WTC11 (cell line): ENCODE measurements around the gene CRCP. TPM values are rescaled to one million over a fixed set of nuclear protein-coding genes. Genes with fewer than 3 reads are reported as not detected.

Experiments
- ATAC-seq: fragments of 200-7000 bp; cut with Tn5 transposase; 2 replicates; pipeline ENCODE4 v1.10.0; 2021; ENCODE audit warnings: mild to moderate bottlenecking, moderate library complexity
- CTCF ChIA-PET: fragments of 300-600 bp; sonication (Branson Sonifier 250); formaldehyde crosslinking; loops from one replicate; lab custom pipeline; 2021; ENCODE audit warnings: antibody characterized with exemption; lab: Charles Lee
- POLR2A ChIA-PET: fragments of 350-600 bp; sonication (Branson Sonifier 250); formaldehyde crosslinking; loops from one replicate; lab custom pipeline; 2021; ENCODE audit warnings: antibody characterized with exemption; lab: Charles Lee
- DNase-seq: peaks from one replicate; pipeline ENCODE4 v3.0.0; 2021; ENCODE audit warnings: low spot score
- H3K27ac Mint-ChIP-seq: 2 replicates; pipeline ENCODE4 v1.8.0; 2021; ENCODE audit warnings: mixed read lengths
- H3K27me3 Mint-ChIP-seq: 2 replicates; pipeline ENCODE4 v1.8.0; 2021; ENCODE audit warnings: low read depth, mild to moderate bottlenecking, moderate library complexity, mixed read lengths
- H3K36me3 Mint-ChIP-seq: 2 replicates; pipeline ENCODE4 v1.8.0; 2021; ENCODE audit warnings: mixed read lengths
- H3K4me1 Mint-ChIP-seq: 2 replicates; pipeline ENCODE4 v1.8.0; 2022; ENCODE audit warnings: mixed read lengths
- H3K4me3 Mint-ChIP-seq: 2 replicates; pipeline ENCODE4 v1.8.0; 2021; ENCODE audit warnings: mild to moderate bottlenecking, moderate library complexity, mixed read lengths
- H3K9me3 Mint-ChIP-seq: 2 replicates; pipeline ENCODE4 v1.8.0; 2021; ENCODE audit warnings: mixed read lengths
- CREB1 ChIP-seq: sonication (generic); formaldehyde crosslinking; IDR thresholded peaks from 2 replicates; pipeline ENCODE4 v1.8.0; 2023; ENCODE audit warnings: mild to moderate bottlenecking, missing genetic modification reagents
- EMX1 ChIP-seq: fragments of 250-450 bp; sonication (Bioruptor Pico); IDR thresholded peaks from 2 replicates; pipeline ENCODE4 v1.8.0; 2021; ENCODE audit warnings: mild to moderate bottlenecking
- FOXP1 ChIP-seq: sonication (generic); formaldehyde crosslinking; IDR thresholded peaks from 2 replicates; pipeline ENCODE4 v1.8.0; 2022; ENCODE audit warnings: missing genetic modification reagents, mild to moderate bottlenecking, moderate library complexity, borderline replicate concordance
- GTF2I ChIP-seq: fragments of 250-450 bp; sonication (Bioruptor Pico); conservative IDR thresholded peaks from 2 replicates; pipeline ENCODE4 v1.4.0; 2021; ENCODE audit warnings: mild to moderate bottlenecking
- JAZF1 ChIP-seq: fragments of 250-450 bp; sonication (Bioruptor Pico); IDR thresholded peaks from 2 replicates; pipeline ENCODE4 v1.9.0; 2021; ENCODE audit warnings: moderate library complexity, mild to moderate bottlenecking, inconsistent platforms
- MXD4 ChIP-seq: fragments of 250-450 bp; sonication (Bioruptor Pico); IDR thresholded peaks from 2 replicates; pipeline ENCODE4 v1.8.0; 2021; ENCODE audit warnings: mild to moderate bottlenecking, moderate library complexity, borderline replicate concordance
- RORB ChIP-seq: fragments of 250-450 bp; sonication (Bioruptor Pico); IDR thresholded peaks from 2 replicates; pipeline ENCODE4 v1.9.0; 2021; ENCODE audit warnings: mild to moderate bottlenecking
- SOX15 ChIP-seq: fragments of 250-450 bp; sonication (Bioruptor Pico); IDR thresholded peaks from 2 replicates; pipeline ENCODE4 v1.9.0; 2021; ENCODE audit warnings: mild to moderate bottlenecking
- ZBTB21 ChIP-seq: sonication (generic); formaldehyde crosslinking; IDR thresholded peaks from 2 replicates; pipeline ENCODE4 v1.8.1; 2023; ENCODE audit warnings: mild to moderate bottlenecking, missing genetic modification reagents, borderline replicate concordance
- ZNF121 ChIP-seq: sonication (generic); formaldehyde crosslinking; IDR thresholded peaks from 2 replicates; pipeline ENCODE4 v1.8.0; 2023; ENCODE audit warnings: missing genetic modification reagents
- ZNF219 ChIP-seq: sonication (generic); formaldehyde crosslinking; IDR thresholded peaks from 2 replicates; pipeline ENCODE4 v1.8.0; 2023; ENCODE audit warnings: missing genetic modification reagents, mild to moderate bottlenecking, borderline replicate concordance
- ZNF671 ChIP-seq: fragments of 250-450 bp; sonication (Bioruptor Pico); IDR thresholded peaks from 2 replicates; pipeline ENCODE4 v1.8.0; 2021; ENCODE audit warnings: mild to moderate bottlenecking
- total RNA-seq: library from RNA; stranded (reverse); gene quantifications from 3 replicates; pipeline ENCODE4 v1.2.3, GENCODE V29; 2021
- TF ChIP-seq, protein P1 (sequence below): sonication (generic); formaldehyde crosslinking; IDR thresholded peaks from 2 replicates; pipeline ENCODE4 v1.8.0; 2023; ENCODE audit warnings: missing genetic modification reagents, mild to moderate bottlenecking, borderline replicate concordance
- TF ChIP-seq, protein P2 (sequence below): sonication (generic); formaldehyde crosslinking; IDR thresholded peaks from 2 replicates; pipeline ENCODE4 v1.8.1; 2023; ENCODE audit warnings: mild to moderate bottlenecking, missing genetic modification reagents, moderate library complexity
- TF ChIP-seq, protein P3 (sequence below): sonication (generic); formaldehyde crosslinking; IDR thresholded peaks from 2 replicates; pipeline ENCODE4 v1.8.1; 2023; ENCODE audit warnings: mild to moderate bottlenecking, moderate library complexity, missing genetic modification reagents
- TF ChIP-seq, protein P4 (sequence below): sonication (generic); formaldehyde crosslinking; IDR thresholded peaks from 2 replicates; pipeline ENCODE4 v1.8.0; 2023; ENCODE audit warnings: mild to moderate bottlenecking, missing genetic modification reagents
- TF ChIP-seq, protein P5 (sequence below): sonication (generic); formaldehyde crosslinking; IDR thresholded peaks from 2 replicates; pipeline ENCODE4 v1.8.0; 2022; ENCODE audit warnings: mild to moderate bottlenecking, missing genetic modification reagents

CRCP gene
- total RNA-seq, 1 experiment from 2014 or later: 23.3 TPM

DNA sequence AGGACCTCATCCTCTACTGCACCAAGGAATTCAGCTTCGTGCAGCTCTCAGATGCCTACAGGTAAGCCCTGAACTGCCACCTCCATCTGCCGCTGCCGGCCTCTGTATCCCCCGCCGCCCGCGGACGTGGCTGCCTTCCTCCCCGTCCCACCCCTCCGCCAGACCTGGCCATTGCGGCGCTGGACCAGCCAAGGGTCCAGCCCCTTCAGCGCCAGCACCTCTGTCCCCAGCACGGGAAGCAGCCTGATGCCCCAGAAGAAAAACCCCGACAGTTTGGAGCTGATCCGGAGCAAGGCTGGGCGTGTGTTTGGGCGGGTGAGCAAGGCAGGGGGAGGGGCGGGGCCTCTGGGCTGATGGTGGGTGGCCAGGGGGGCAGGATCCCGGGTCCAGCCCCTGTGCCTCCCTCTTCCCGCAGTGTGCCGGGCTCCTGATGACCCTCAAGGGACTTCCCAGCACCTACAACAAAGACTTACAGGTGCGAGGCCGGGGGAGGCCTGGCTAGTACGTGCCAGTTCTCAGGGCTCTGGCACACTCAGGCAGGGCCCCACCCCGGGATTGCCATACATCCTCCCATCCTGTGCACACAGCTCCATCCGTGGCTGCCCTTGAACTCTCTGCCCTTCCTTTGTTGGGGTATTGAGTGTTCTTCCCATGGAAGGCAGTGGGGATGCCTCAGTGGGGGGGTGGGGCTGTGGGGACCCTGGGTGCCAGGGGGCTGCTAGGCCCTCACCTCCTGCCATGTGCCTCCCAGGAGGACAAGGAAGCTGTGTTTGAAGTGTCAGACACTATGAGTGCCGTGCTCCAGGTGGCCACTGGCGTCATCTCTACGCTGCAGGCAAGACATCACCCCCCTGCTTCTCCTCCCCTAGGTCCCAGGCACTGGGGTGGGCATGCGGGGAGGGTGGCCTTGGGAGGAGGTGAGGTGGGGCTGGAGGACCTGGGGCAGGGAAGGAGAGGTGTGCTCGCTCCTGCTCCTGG, 25.5 kb upstream of the CRCP start:
- Mint-ChIP-seq H3K36me3 (no peaks in the 10 kb centered on the region), H3K27ac (no peak overlapping the region), H3K27me3 (no peaks in the 10 kb centered on the region), H3K4me1 (no peaks in the 10 kb centered on the region), H3K4me3 (no peak overlapping the region), H3K9me3 (no peaks in the 10 kb centered on the region)
- CTCF ChIA-PET: interaction anchor here (0.6 to 1.0 kb wide), 2 partner anchors 26 to 58 kb away, joined by 3 read pairs; partner anchors contain the start of gene CRCP
- peak; percentile 49 for ATAC-seq
- no peak for DNase-seq
- TF ChIP-seq, protein P1, sequence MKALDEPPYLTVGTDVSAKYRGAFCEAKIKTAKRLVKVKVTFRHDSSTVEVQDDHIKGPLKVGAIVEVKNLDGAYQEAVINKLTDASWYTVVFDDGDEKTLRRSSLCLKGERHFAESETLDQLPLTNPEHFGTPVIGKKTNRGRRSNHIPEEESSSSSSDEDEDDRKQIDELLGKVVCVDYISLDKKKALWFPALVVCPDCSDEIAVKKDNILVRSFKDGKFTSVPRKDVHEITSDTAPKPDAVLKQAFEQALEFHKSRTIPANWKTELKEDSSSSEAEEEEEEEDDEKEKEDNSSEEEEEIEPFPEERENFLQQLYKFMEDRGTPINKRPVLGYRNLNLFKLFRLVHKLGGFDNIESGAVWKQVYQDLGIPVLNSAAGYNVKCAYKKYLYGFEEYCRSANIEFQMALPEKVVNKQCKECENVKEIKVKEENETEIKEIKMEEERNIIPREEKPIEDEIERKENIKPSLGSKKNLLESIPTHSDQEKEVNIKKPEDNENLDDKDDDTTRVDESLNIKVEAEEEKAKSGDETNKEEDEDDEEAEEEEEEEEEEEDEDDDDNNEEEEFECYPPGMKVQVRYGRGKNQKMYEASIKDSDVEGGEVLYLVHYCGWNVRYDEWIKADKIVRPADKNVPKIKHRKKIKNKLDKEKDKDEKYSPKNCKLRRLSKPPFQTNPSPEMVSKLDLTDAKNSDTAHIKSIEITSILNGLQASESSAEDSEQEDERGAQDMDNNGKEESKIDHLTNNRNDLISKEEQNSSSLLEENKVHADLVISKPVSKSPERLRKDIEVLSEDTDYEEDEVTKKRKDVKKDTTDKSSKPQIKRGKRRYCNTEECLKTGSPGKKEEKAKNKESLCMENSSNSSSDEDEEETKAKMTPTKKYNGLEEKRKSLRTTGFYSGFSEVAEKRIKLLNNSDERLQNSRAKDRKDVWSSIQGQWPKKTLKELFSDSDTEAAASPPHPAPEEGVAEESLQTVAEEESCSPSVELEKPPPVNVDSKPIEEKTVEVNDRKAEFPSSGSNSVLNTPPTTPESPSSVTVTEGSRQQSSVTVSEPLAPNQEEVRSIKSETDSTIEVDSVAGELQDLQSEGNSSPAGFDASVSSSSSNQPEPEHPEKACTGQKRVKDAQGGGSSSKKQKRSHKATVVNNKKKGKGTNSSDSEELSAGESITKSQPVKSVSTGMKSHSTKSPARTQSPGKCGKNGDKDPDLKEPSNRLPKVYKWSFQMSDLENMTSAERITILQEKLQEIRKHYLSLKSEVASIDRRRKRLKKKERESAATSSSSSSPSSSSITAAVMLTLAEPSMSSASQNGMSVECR (CRISPR knock-in tag): no peak
- TF ChIP-seq FOXP1 (CRISPR knock-in tag) (no peak), ZNF219 (CRISPR knock-in tag) (no peak), CREB1 (no peak), EMX1 (no peak), RORB (CRISPR knock-in tag) (no peak), MXD4 (CRISPR knock-in tag) (no peak), ZBTB21 (CRISPR knock-in tag) (no peak), GTF2I (no peak), SOX15 (no peak), ZNF121 (no peak), JAZF1 (no peak), ZNF671 (CRISPR knock-in tag) (no peak)
- TF ChIP-seq, protein P2, sequence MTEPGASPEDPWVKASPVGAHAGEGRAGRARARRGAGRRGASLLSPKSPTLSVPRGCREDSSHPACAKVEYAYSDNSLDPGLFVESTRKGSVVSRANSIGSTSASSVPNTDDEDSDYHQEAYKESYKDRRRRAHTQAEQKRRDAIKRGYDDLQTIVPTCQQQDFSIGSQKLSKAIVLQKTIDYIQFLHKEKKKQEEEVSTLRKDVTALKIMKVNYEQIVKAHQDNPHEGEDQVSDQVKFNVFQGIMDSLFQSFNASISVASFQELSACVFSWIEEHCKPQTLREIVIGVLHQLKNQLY: no peak
- TF ChIP-seq, protein P3, sequence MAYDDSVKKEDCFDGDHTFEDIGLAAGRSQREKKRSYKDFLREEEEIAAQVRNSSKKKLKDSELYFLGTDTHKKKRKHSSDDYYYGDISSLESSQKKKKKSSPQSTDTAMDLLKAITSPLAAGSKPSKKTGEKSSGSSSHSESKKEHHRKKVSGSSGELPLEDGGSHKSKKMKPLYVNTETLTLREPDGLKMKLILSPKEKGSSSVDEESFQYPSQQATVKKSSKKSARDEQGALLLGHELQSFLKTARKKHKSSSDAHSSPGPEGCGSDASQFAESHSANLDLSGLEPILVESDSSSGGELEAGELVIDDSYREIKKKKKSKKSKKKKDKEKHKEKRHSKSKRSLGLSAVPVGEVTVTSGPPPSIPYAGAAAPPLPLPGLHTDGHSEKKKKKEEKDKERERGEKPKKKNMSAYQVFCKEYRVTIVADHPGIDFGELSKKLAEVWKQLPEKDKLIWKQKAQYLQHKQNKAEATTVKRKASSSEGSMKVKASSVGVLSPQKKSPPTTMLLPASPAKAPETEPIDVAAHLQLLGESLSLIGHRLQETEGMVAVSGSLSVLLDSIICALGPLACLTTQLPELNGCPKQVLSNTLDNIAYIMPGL (CRISPR knock-in tag): no peak
- TF ChIP-seq, protein P4, sequence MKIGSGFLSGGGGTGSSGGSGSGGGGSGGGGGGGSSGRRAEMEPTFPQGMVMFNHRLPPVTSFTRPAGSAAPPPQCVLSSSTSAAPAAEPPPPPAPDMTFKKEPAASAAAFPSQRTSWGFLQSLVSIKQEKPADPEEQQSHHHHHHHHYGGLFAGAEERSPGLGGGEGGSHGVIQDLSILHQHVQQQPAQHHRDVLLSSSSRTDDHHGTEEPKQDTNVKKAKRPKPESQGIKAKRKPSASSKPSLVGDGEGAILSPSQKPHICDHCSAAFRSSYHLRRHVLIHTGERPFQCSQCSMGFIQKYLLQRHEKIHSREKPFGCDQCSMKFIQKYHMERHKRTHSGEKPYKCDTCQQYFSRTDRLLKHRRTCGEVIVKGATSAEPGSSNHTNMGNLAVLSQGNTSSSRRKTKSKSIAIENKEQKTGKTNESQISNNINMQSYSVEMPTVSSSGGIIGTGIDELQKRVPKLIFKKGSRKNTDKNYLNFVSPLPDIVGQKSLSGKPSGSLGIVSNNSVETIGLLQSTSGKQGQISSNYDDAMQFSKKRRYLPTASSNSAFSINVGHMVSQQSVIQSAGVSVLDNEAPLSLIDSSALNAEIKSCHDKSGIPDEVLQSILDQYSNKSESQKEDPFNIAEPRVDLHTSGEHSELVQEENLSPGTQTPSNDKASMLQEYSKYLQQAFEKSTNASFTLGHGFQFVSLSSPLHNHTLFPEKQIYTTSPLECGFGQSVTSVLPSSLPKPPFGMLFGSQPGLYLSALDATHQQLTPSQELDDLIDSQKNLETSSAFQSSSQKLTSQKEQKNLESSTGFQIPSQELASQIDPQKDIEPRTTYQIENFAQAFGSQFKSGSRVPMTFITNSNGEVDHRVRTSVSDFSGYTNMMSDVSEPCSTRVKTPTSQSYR (CRISPR knock-in tag): no peak
- TF ChIP-seq, protein P5, sequence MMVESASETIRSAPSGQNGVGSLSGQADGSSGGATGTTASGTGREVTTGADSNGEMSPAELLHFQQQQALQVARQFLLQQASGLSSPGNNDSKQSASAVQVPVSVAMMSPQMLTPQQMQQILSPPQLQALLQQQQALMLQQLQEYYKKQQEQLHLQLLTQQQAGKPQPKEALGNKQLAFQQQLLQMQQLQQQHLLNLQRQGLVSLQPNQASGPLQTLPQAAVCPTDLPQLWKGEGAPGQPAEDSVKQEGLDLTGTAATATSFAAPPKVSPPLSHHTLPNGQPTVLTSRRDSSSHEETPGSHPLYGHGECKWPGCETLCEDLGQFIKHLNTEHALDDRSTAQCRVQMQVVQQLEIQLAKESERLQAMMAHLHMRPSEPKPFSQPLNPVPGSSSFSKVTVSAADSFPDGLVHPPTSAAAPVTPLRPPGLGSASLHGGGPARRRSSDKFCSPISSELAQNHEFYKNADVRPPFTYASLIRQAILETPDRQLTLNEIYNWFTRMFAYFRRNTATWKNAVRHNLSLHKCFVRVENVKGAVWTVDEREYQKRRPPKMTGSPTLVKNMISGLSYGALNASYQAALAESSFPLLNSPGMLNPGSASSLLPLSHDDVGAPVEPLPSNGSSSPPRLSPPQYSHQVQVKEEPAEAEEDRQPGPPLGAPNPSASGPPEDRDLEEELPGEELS (CRISPR knock-in tag): no peak
- POLR2A ChIA-PET: no interaction called here
